GM19372 (cell line): ENCODE results near the gene FAM120B.

Experiments used
- ATAC-seq: cut with Tn5 transposase; IDR thresholded peaks from one replicate; pipeline ENCODE4 v1.9.1; 2021; ENCODE audit warnings: mild to moderate bottlenecking, low read depth, moderate library complexity; ENCODE audit not compliant: unreplicated experiment

Gene FAM120B

GRCh38 chr6:170286246-170286933 lies 20.2 kb upstream of the FAM120B start:
- no peak for ATAC-seq

- ATAC-seq, result no peak
Measured at GRCh38 chr6:170286934-170287265, 19.7 kb upstream of the FAM120B start.

GRCh38 chr6:170287371-170287876 lies 19.1 kb upstream of the FAM120B start:
- ATAC-seq, result no peak

- no peak for ATAC-seq
Measured at GRCh38 chr6:170288091-170288631, 18.4 kb upstream of the FAM120B start.

- ATAC-seq, result no peak
Measured at GRCh38 chr6:170288852-170289179, 17.7 kb upstream of the FAM120B start.

- no peak for ATAC-seq
Measured at GRCh38 chr6:170289180-170289931, 17.2 kb upstream of the FAM120B start.

- ATAC-seq, result no peak
Measured at GRCh38 chr6:170289951-170290295, 16.6 kb upstream of the FAM120B start.

GRCh38 chr6:170290296-170291128 lies 16.0 kb upstream of the FAM120B start, which contains the start of gene DLL1:
TSS of gene DLL1 (minus strand) at chr6:170291078. CDS start at chr6:170290139, 939 bp downstream.
- no peak for ATAC-seq

GRCh38 chr6:170291271-170292110 lies 15.1 kb upstream of the FAM120B start:
- ATAC-seq, result peak; percentile 35

- no peak for ATAC-seq
Measured at GRCh38 chr6:170292111-170292406, 14.5 kb upstream of the FAM120B start.

- no peak for ATAC-seq
Measured at GRCh38 chr6:170292407-170293158, 14.0 kb upstream of the FAM120B start.

- ATAC-seq, result no peak
Measured at GRCh38 chr6:170293341-170294231, 13.0 kb upstream of the FAM120B start.

- ATAC-seq, result no peak
Measured at GRCh38 chr6:170294298-170294730, 12.2 kb upstream of the FAM120B start.

- ATAC-seq, result no peak
Measured at GRCh38 chr6:170294813-170295509, 11.6 kb upstream of the FAM120B start.

- peak; percentile 54 for ATAC-seq
Measured at GRCh38 chr6:170295510-170296422, 10.8 kb upstream of the FAM120B start.

GRCh38 chr6:170296423-170296745 lies 10.2 kb upstream of the FAM120B start:
- ATAC-seq, result no peak
